HPDE6-E6E7 (cell line): ENCODE results near the gene IL6ST.
A peak's percentile ranks its signal among the peaks of the same experiment; 100 is the strongest.
"Not testable (repeated sequence)": the region's sequence is repeated elsewhere in the genome, so short reads cannot be mapped to it uniquely, and the experiment has no call there.

Experiments
- DNase-seq: peaks from one replicate; pipeline ENCODE4 v3.0.0; 2011; ENCODE audit warnings: missing footprints; ENCODE audit errors: extremely low spot score

Gene IL6ST

GRCh38 chr5:55966284-55966683 is 28.5 kb downstream of the IL6ST start:
- DNase-seq: peak; percentile 76

DNA sequence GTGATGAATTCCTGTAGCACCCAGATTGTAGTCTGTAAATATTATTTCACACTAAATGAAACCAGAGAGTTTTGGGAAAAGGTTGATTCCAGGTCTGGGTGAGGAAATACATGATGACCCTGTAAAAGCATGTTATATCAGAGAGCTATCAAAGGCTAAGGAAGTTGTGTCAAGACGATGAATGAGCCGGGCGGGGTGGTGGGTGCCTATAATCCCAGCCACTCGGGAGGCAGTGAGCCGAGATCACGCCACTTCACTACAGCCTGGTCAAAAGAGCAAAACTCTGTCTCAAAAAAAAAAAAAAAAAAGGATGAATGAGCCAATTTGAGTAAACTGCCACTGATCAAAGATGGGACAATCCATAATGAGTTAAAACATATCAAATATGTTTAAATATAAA is 29.2 kb downstream of the IL6ST start:
- DNase-seq: no peak

GRCh38 chr5:55960779-55961178 is 34.0 kb downstream of the IL6ST start:
- DNase-seq: no peak

- no peak for DNase-seq
These were observed 35.6 kb downstream of the IL6ST start for GRCh38 chr5:55959208-55959607.

DNA sequence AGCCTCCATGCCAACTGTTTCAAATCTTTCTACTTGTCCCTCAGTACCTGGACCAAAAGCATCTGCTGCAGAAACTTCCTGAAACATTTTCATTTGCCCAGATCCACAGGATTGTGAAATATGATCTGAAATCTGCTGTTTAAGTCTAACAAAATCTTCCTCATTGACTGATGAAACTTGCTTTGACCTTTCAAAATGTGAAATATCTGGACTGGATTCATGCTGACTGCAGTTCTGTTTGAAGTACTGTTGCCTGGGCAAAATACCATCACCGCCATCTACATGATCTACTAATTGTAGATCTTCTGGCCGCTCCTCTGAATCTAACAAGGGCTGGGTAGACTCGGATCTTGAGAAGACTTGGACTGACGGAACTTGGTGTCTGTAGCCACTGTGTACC is 53.6 kb downstream of the IL6ST start:
- not testable (repeated sequence) for DNase-seq

DNA sequence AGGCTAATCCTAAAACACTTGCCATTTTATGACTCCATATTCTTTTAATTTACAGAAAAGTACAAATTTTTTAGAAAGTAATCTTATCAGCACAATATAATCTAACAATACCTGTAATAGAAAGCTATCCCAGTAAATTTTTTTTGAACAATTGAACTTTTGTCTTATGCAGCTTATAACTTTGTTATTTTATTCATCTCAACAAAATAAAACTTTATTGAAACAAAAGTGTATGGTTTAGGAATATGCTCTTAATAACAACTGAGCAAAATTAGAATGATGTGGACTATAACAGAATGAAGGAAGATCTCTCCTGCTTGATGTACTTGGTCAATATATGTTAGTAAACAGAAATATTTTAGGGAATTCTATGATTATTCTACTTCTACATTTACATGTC is 57.2 kb downstream of the IL6ST start:
- DNase-seq: not testable (repeated sequence)

- DNase-seq: peak; percentile 68
These were observed 58.6 kb downstream of the IL6ST start for GRCh38 chr5:55936100-55936693.

DNA sequence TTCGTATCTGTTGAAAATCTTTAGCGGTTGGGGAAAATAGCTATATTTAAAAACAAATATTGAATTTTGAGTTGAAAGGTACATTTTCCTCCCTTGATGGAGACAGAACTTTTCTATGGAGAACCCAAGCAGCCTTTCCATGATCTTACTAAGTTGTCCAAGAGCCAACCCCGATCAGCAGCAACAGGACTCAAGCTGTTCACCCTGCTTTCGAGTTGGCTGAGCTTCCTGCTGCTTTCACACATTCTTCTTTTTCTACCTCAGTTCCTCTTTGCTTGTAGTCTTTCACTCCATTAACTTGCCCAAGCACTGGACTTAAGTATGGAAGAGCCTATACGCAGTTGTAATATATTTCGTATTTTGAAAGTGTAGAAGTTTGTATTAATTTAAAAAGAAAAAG is 59.4 kb downstream of the IL6ST start:
- DNase-seq: no peak

- DNase-seq: no peak
These were observed 60.0 kb downstream of the IL6ST start for GRCh38 chr5:55934720-55935119.

GRCh38 chr5:55934115-55934613 is 60.6 kb downstream of the IL6ST start:
- DNase-seq: no peak

GRCh38 chr5:55933377-55934114 is 61.2 kb downstream of the IL6ST start:
- DNase-seq: no peak

DNA sequence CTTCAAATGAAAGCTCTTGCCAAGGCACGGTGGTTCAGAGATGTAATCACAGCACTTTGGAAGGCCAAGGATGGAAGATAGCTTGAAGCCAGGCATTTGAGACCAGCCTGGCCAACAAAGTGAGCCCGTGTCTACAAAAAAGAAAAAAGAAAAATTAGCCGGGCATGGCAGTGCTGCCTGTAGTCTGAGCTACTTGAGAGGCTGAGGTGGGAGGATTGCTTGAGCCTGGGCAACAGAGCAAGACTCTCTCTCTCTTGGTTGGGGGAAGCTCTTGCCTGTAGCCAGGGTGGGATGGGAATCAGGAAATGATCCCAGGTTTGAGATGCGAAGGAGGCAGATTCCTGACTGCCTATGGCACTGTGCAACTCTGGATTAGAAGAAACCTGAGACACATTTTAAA is 62.1 kb downstream of the IL6ST start:
- DNase-seq: no peak

DNA sequence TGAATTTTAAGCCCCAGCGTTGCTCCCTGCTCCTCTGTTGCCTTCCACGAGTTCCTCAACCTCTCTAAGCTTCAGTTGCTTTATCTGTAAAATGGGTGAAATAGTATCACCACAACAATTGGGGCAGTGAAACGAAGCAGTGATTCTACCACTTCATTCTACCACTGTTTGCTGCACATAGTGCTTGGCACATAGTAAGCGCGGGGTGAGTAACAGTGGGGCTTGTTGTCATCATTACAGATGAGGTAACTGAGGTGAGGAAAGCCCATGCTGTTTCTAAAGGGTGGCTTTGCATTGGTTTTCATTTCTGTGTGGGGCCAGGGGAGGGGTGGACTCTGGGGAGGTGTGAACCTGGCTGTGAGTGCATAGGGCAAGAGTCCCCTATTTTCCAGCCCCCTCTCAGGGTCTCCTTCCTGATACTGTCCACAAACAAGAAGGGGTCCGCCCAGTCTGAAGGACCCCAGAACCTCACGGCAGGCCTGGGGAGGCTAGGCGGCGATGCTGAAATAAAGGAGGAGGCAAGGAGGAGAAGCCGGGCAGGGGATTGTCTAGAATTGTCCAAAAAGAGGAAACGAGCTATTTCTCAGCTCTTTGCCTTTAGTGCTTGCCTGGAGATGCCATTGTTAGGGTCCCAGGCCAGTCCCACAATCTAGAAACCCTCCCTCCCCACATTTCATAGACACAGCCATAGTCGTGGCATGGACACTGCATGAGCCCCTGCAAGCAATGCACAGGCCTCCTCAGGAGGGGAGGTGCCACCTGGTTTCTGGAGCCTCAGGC is 65.6 kb downstream of the IL6ST start:
- DNase-seq: no peak

GRCh38 chr5:55927861-55928655 is 66.7 kb downstream of the IL6ST start:
- no peak for DNase-seq

- DNase-seq: no peak
These were observed 68.3 kb downstream of the IL6ST start for GRCh38 chr5:55926476-55926875.

GRCh38 chr5:55925712-55926111 is 69.1 kb downstream of the IL6ST start:
- DNase-seq: no peak

- no peak for DNase-seq
These were observed 69.6 kb downstream of the IL6ST start for GRCh38 chr5:55925181-55925580.

DNA sequence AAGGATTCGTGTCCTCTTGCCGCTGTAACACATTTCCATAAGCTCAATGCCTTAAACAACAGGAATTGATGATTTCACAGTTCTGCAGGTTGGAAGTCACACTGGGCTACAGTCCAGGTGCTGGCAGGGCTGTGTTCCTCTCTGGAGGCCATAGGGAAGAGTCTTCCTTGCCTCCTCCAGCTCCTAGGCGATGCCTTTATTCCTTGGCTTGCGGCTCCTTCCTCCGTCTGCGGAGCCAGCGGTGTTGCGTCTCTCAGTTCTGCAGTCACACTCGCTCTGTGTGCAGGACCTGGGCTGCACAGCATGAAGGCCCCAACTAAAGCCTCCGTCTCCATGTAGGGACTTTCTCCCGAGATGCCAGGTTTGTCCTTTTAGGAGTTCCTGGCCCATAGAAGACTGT is 70.0 kb downstream of the IL6ST start:
- no peak for DNase-seq

- no peak for DNase-seq
These were observed 70.8 kb downstream of the IL6ST start for GRCh38 chr5:55923865-55924500.

DNA sequence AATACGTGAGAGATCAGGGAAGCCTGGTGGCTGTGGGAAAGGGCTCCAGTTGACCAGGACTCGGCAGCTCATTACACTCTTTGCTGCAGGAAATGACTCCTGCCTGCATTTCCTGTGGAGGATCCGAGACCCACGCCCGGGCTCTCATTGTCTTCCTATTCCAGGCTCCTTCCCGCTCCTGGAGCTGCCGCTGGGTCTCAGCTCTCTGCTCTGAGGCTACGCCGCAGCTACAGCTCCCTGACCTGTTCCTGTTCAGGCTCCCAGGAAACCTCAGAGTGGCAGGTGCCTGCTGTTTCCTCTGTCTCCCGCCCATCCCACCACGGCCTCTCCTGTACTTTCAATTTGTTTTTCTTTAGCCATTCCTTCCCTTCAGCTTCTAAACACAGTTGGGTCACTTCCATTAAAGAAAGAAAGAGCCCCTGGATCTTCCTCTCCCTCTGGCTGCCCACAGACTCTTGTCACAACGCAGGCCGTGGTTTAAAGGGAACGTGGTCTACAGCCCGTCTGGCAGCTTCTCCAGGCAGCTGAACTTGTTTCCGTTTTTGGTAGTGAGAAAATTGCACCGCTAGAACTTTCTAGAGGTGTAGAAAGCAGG is 71.5 kb downstream of the IL6ST start:
- no peak for DNase-seq

DNA sequence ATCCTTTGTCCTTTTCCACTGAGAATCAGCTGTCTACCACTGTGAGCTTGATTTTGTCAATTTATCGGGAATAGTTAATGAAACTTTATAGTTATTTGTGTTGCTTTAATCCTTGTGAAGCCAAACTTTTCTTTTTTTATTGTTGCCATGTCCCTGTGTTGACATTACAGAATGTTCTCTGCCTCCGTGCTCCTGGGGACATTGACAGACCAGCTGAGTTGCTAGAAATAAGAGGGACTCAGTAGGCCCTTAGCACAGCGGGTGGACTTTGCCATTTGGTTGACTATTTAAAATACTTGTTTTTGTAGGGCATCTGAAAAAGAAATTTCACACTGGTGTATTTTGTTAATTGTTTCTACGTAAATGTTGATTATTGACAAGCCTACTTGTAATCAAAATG is 73.1 kb downstream of the IL6ST start:
- DNase-seq: no peak
